Adrenal gland (tissue), 12 donors: Measurements from ENCODE around the gene LINGO4. TPM values are rescaled to one million over a fixed set of nuclear protein-coding genes. Genes with fewer than 3 reads are reported as not detected.
"Not testable (repeated sequence)": the region's sequence is repeated elsewhere in the genome, so short reads cannot be mapped to it uniquely, and the experiment has no call there.

Source experiments
- DNase-seq, 7 donors: peaks; one replicate each; pipeline ENCODE4 v3.0.0-alpha.2; 2019 to 2020
- H3K27ac ChIP-seq, 5 donors: fragments of 200-600 bp; sonication (generic) in 4 of 5; 1 replicate in 3 of 5; 2 replicates in 2 of 5; pipeline versions ENCODE4 v1.5.1 to v1.8.0; 2016 to 2020; ENCODE audit warnings: mild to moderate bottlenecking in 1 of 5
- H3K27me3 ChIP-seq: fragments of 200-600 bp; 2 replicates; pipeline ENCODE4 v1.8.0; 2021
- H3K36me3 ChIP-seq, 2 donors: fragments of 200-600 bp; replicated peaks in 1 of 2; 1 replicate in 1 of 2; 2 replicates in 1 of 2; pipeline versions ENCODE4 v1.5.1 to v1.8.0; 2018 to 2022
- H3K4me1 ChIP-seq, 2 donors: fragments of 200-600 bp; replicated peaks in 1 of 2; 1 replicate in 1 of 2; 2 replicates in 1 of 2; pipeline versions ENCODE4 v1.5.1 to v1.8.0; 2018 to 2021
- H3K4me3 ChIP-seq, 4 donors: fragments of 200-600 bp; sonication (generic) in 3 of 4; one replicate each; pipeline ENCODE4 v1.5.1; 2016 to 2018
- H3K9me3 ChIP-seq, 3 donors: fragments of 200-600 bp; sonication (generic) in 1 of 3; replicated peaks in 1 of 3; 1 replicate in 2 of 3; 2 replicates in 1 of 3; pipeline versions ENCODE4 v1.5.1 to v1.8.0; 2016 to 2021
- POLR2A ChIP-seq, 2 donors: fragments of 450-650 bp; IDR thresholded peaks; one replicate each; pipeline ENCODE4 v1.6.1; 2017; ENCODE audit warnings: antibody characterized with exemption in 2 of 2, mild to moderate bottlenecking in 2 of 2, moderate library complexity in 1 of 2
- WGBS, 4 donors: extraction: QIAGEN DNeasy Blood & Tissue Kit in 2 of 4; methylation state at CpG; one replicate each; pipeline versions ENCODE4 v1.1.5 to v1.1.7; 2013 to 2017; 5-methylcytosine and 5-hydroxymethylcytosine counted together
- intact Hi-C, 2 donors: fragments of 100-400 bp; cut with DNase I; formaldehyde crosslinking; loops; one replicate each; pipeline versions ENCODE4 v1.14.1 to v1.15.0; 2022 to 2023
- polyA plus RNA-seq, 3 donors: library from polyadenylated mRNA; stranded (reverse); fragments of 200-250 nt in 2 of 3; fragments of 350-450 nt in 1 of 3; fragmentation: Illumina TruSeq in 1 of 3; extraction: RNeasy Lipid Tissue Mini Kit (QIAGEN cat#74804) in 1 of 3; gene quantifications; one replicate each; pipeline ENCODE4 v1.2.3, GENCODE V29; 2013 to 2014
- total RNA-seq, 9 donors: library from RNA; depleted of rRNA in 4 of 9; stranded (reverse); fragments of >200 nt in 4 of 9; fragments of 120-200 nt in 1 of 9; fragmentation: NEBNext Ultra II Directional in 1 of 9; extraction: Animal tissue kit (Norgen Biotek cat#: 25700) in 1 of 9; gene quantifications; one replicate each; pipeline versions ENCODE4 v1.1.0 to v1.2.4, GENCODE V29; 2013 to 2023
- TF ChIP-seq, protein P1 (sequence below), 6 experiments: fragments of 450-650 bp in 4 of 6; fragments of 200-600 bp in 2 of 6; sonication (generic) in 1 of 6; IDR thresholded peaks; 1 replicate in 5 of 6; 2 replicates in 1 of 6; pipeline versions ENCODE4 v1.5.1 to v1.8.0; 2016 to 2021; ENCODE audit warnings: antibody characterized with exemption in 6 of 6, mild to moderate bottlenecking in 2 of 6, moderate library complexity in 1 of 6
- donor health status: healthy with polysubstance abuse.
- donor health status: Bipolar disorder and iron deficiency.
- donor health status: DM: yes; HTN: yes; CAD: no.
- donor health status: DM: no; HTN: no; CAD: no.
- donor health status: DM: no; HTN: no; CAD: no.
- donor health status: DM: yes; HTN: yes; CAD: no.

LINGO4 gene
- total and polyA plus RNA-seq, 12 donors, result 0.11 to 0.56 (median 0.32) TPM; not detected in 6

DNA sequence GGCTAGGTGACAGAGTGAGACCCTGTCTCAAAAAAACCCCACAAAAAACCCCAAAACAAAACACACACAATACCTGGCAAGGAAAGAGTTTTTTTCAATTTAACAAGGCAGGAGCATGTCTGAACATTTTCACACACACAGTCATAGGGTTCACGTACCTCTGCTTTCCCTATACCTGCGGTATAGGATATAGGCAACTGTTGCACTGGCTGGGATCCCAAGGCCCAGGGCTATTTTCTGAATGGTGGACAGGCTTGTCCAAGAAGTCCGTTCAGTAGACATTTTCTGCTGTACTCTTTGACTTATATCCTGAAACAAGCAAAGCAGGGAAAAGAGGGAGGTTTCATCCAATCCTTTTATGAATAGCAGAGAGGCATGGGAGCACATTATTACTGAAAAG lies 22.5 kb downstream of the LINGO4 start:
- Histone ChIP-seq H3K36me3 (peaks cover 0 to 10% of the 10 kb centered on the region in 2 donors), H3K27me3 (no peaks in the 10 kb centered on the region), H3K27ac (no peak overlapping the region), H3K4me1 (no peaks in the 10 kb centered on the region), H3K9me3 (no peaks in the 10 kb centered on the region), H3K4me3 (no peak overlapping the region)
- TF ChIP-seq POLR2A (IDR thresholded peaks at IDR 0.05), result no peak
- TF ChIP-seq, protein P1, sequence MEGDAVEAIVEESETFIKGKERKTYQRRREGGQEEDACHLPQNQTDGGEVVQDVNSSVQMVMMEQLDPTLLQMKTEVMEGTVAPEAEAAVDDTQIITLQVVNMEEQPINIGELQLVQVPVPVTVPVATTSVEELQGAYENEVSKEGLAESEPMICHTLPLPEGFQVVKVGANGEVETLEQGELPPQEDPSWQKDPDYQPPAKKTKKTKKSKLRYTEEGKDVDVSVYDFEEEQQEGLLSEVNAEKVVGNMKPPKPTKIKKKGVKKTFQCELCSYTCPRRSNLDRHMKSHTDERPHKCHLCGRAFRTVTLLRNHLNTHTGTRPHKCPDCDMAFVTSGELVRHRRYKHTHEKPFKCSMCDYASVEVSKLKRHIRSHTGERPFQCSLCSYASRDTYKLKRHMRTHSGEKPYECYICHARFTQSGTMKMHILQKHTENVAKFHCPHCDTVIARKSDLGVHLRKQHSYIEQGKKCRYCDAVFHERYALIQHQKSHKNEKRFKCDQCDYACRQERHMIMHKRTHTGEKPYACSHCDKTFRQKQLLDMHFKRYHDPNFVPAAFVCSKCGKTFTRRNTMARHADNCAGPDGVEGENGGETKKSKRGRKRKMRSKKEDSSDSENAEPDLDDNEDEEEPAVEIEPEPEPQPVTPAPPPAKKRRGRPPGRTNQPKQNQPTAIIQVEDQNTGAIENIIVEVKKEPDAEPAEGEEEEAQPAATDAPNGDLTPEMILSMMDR (IDR thresholded peaks at IDR 0.05), result no peak
- 82 to 90% (median 86%) methylated on average over 3 of the region's 3 CpGs for WGBS, 4 donors
- intact Hi-C loops, result no loop called here
- DNase-seq, result no peak

DNA sequence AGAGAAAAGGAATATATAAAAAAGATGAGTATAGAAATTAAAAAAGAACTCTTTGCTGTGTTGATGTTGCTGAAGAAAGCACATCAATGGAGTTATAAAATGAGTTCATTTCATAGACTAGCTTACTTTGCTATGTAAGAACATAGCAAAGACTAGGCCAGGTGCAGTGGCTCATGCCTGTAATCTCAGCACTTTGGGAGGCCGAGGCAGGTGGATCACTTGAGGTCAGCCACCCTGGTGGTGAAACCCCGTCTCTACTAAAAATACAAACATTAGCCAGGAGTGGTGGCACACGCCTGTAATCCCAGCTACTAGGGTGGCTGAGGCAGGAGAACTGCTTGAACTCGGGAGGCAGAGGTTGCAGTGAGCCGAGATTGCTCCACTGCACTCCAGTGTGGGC lies 23.2 kb downstream of the LINGO4 start:
- H3K36me3 ChIP-seq, intact Hi-C loops: not testable (repeated sequence)
- WGBS, 4 donors, result 88 to 91% (median 90%) methylated on average over 5 of the region's 5 CpGs

DNA sequence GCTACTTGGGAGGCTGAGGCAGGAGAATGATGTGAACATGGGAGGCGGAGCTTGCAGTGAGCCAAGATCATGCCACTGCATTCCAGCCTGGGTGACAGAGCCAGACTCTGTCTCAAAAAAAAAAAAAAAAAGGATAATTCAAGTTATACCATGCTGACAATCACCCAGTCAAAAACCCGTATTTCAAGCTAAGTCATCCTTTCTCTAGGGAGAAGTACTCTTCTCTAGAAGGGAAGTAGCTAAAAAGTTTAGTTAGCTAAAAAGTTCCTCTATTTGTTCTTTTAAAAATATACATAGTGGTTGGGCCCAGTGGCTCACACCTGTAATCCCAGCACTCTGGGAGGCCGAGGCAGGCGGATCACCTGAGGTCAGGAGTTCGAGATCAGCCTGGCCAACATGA lies 24.5 kb downstream of the LINGO4 start:
- H3K4me1 ChIP-seq, intact Hi-C loops, H3K36me3 ChIP-seq, H3K27me3 ChIP-seq, H3K9me3 ChIP-seq, DNase-seq, H3K27ac ChIP-seq, H3K4me3 ChIP-seq: not testable (repeated sequence)
- 80 to 95% (median 86%) methylated on average over 5 of the region's 5 CpGs for WGBS, 4 donors

More for the DNA sequence above, 23.2 kb downstream of the LINGO4 start:
- H3K4me3 ChIP-seq, DNase-seq, H3K27ac ChIP-seq, H3K9me3 ChIP-seq, H3K4me1 ChIP-seq, H3K27me3 ChIP-seq: not testable (repeated sequence)

DNA sequence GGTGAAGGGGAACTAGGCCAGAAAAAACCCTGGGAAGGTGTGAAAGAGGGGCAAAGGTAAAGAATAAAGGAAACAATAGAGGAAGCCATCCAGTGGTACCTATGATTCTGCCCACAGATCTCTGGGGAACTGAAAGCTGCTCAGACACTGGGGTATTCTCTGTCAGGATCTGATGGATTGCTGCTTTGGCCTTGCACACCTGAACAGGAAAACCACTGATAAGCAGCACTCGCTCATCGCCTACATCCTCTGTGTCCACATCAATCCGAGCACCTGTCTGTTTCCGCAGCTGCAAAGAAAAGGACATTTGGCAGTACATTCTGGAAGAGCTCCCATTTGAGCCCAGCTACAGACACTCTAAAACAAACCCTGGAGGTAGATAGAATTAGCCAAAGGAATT lies 25.4 kb downstream of the LINGO4 start:
- no peak for DNase-seq
- Histone ChIP-seq H3K4me1 (no peaks in the 10 kb centered on the region), H3K27ac (no peak overlapping the region), H3K27me3 (no peaks in the 10 kb centered on the region), H3K4me3 (no peak overlapping the region), H3K9me3 (no peaks in the 10 kb centered on the region), H3K36me3 (peaks cover 0 to 12% of the 10 kb centered on the region in 2 donors)
- intact Hi-C loops, result no loop called here
- WGBS, 4 donors, result 90 to 96% (median 90%) methylated on average over 4 of the region's 4 CpGs
- no peak for TF ChIP-seq POLR2A (IDR thresholded peaks at IDR 0.05)
- TF ChIP-seq, protein P1 (IDR thresholded peaks at IDR 0.05), result no peak

DNA sequence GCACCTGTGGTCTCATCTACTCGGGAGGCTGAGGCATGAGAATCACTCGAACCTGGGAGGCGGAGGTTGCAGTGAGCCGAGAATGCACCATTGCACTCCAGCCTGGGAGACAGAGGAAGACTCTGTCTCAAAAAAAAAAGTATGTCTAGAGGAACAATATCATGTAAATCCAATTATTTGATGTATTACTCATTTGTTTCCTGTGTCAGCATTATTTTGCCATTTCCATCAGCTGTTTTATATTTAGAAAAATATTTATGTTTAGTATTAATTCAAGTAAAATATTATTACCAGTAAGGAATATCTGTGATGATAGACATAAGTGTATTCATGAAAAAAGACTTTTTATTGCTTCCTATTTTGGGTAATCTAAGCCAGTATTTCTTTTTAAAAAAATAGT lies 27.9 kb downstream of the LINGO4 start:
- no peak overlapping the region for H3K4me3 ChIP-seq
- TF ChIP-seq, protein P1 (IDR thresholded peaks at IDR 0.05), result no peak
- no peak for TF ChIP-seq POLR2A (IDR thresholded peaks at IDR 0.05)
- H3K9me3 ChIP-seq, result no peaks in the 10 kb centered on the region
- WGBS, 4 donors, result 72 to 98% (median 93%) methylated on average over 4 of the region's 4 CpGs
- H3K27ac ChIP-seq, result no peak overlapping the region
- peaks cover 0 to 28% of the 10 kb centered on the region in 2 donors for H3K36me3 ChIP-seq
- intact Hi-C loops, result no loop called here
- no peaks in the 10 kb centered on the region for H3K4me1 ChIP-seq
- no peak for DNase-seq
- no peaks in the 10 kb centered on the region for H3K27me3 ChIP-seq
